ENCODE data around the gene PLAC1.

DNA sequence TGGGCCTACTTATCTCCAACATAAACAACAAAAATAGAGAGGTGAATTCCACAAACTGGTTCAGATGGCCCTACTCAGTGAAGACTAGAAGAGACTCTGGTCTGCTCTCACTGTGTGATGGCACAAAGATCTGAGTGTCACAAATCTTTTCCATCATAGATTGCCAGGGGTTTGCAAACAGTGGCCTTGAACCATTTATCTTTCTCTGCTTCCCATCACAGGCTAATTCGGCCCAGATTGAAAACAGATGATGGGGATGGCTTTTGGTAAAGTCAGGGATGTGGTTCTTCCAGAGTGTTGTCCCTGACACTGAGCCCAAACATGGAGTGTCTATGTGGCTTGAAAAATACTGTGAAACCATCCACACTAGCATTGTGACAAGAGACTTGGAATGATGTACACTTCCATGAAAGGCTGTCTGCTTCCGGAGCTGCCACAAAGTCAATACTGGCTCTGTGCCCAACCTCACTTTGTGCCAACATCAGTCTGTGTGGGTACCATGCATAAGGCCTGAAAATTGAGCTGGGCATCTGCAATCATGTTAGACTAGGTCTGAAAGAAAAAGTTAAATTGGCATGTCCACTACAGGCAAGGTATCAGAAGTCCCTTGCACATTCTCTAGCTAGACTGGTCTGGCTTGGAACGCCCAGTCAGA is 25.2 kb upstream of the PLAC1 start:
- TF ChIP-seq, protein P1, sequence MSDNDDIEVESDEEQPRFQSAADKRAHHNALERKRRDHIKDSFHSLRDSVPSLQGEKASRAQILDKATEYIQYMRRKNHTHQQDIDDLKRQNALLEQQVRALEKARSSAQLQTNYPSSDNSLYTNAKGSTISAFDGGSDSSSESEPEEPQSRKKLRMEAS (IDR thresholded peaks at IDR 0.05) = no peak
- no peak for TF ChIP-seq EP300 (IDR thresholded peaks at IDR 0.05; ENCODE audit: borderline replicate concordance)
- TF ChIP-seq FOXM1 (IDR thresholded peaks at IDR 0.05; ENCODE audit: borderline replicate concordance, low read depth) = no peak
- no peak for TF ChIP-seq TCF12 (IDR thresholded peaks at IDR 0.05; ENCODE audit: low read depth)

Measured in Ishikawa (cell line).